ENCODE data around the gene LRRC43. TPM values are rescaled to one million over a fixed set of nuclear protein-coding genes. Genes with fewer than 3 reads are reported as not detected.

The LRRC43 gene
- total and polyA plus RNA-seq, 8 donors = 0.70 to 3.3 (median 2.3) TPM

- Histone ChIP-seq H3K27ac (no peak overlapping the region), H3K9me3 (no peaks in the 10 kb centered on the region), H3K4me1 (peaks cover 0 to 12% of the 10 kb centered on the region in 2 donors), H3K4me3 (no peak overlapping the region), H3K36me3 (no peaks in the 10 kb centered on the region), H3K27me3 (peaks cover 0 to 26% of the 10 kb centered on the region in 2 donors)
- DNase-seq = no peak
- TF ChIP-seq CTCF (IDR thresholded peaks at IDR 0.05) = no peak
- intact Hi-C loops (cut with DNase I) = no loop called here
- no peak for ATAC-seq
These were observed 2.2 kb downstream of the LRRC43 start for GRCh38 chr12:122185079-122185478.

GRCh38 chr12:122185494-122186082 is 2.7 kb downstream of the LRRC43 start:
- Histone ChIP-seq H3K4me3 (no peak overlapping the region), H3K27me3 (peaks cover 0 to 26% of the 10 kb centered on the region in 2 donors), H3K9me3 (no peaks in the 10 kb centered on the region), H3K27ac (no peak overlapping the region), H3K36me3 (no peaks in the 10 kb centered on the region), H3K4me1 (peaks cover 0 to 12% of the 10 kb centered on the region in 2 donors)
- TF ChIP-seq CTCF (IDR thresholded peaks at IDR 0.05) = no peak
- intact Hi-C loops (cut with DNase I) = no loop called here
- ATAC-seq (no peak), DNase-seq (no peak)

GRCh38 chr12:122187466-122187865 is 4.5 kb downstream of the LRRC43 start:
- no peak overlapping the region for H3K27ac ChIP-seq
- H3K36me3 ChIP-seq = no peaks in the 10 kb centered on the region
- H3K9me3 ChIP-seq = no peaks in the 10 kb centered on the region
- DNase-seq = no peak
- ATAC-seq = no peak
- intact Hi-C loops (cut with DNase I) = no loop called here
- TF ChIP-seq CTCF (IDR thresholded peaks at IDR 0.05) = no peak
- H3K27me3 ChIP-seq = peaks cover 0 to 16% of the 10 kb centered on the region in 2 donors
- H3K4me3 ChIP-seq = no peak overlapping the region
- peaks cover 0 to 12% of the 10 kb centered on the region in 2 donors for H3K4me1 ChIP-seq

- no peak for TF ChIP-seq CTCF (IDR thresholded peaks at IDR 0.05)
- Histone ChIP-seq H3K27ac (no peak overlapping the region), H3K27me3 (no peaks in the 10 kb centered on the region), H3K36me3 (no peaks in the 10 kb centered on the region), H3K9me3 (no peaks in the 10 kb centered on the region), H3K4me3 (no peak overlapping the region), H3K4me1 (no peaks in the 10 kb centered on the region)
- no peak for ATAC-seq
- no peak for DNase-seq
- intact Hi-C loops (cut with DNase I) = no loop called here
These were observed 6.9 kb downstream of the LRRC43 start for GRCh38 chr12:122189626-122190475.
